Loucy (cell line): ENCODE results near the gene OVAAL.

Source experiments
- CTCF ChIP-seq: fragments of 200-600 bp; sonication (generic); conservative IDR thresholded peaks from 2 replicates; pipeline ENCODE4 v1.5.1; 2014; ENCODE audit warnings: mild to moderate bottlenecking, antibody characterized with exemption, low read length
- EZH2phosphoT487 ChIP-seq: fragments of 200-600 bp; IDR thresholded peaks from 2 replicates; pipeline ENCODE4 v1.6.1; 2018; ENCODE audit warnings: antibody characterized with exemption, mild to moderate bottlenecking, moderate library complexity, borderline replicate concordance

- no peak for TF ChIP-seq CTCF
- no peak for TF ChIP-seq EZH2phosphoT487
These were observed 18.6 kb downstream of the OVAAL start for GRCh38 chr1:180577361-180577760.
